IPS-18c (cell line): ENCODE results near the gene SRF.
"Not testable (repeated sequence)": the region's sequence is repeated elsewhere in the genome, so short reads cannot be mapped to it uniquely, and the experiment has no call there.

ENCODE experiments used
- H3K4me3 ChIP-seq: 2 replicates; pipeline ENCODE4 v1.7.0; 2013; ENCODE audit warnings: low read depth, mild to moderate bottlenecking, low read length, moderate library complexity; ENCODE audit not compliant: insufficient read depth
- H3K9me3 ChIP-seq: one replicate; pipeline ENCODE4 v1.6.1; 2013; ENCODE audit warnings: mild to moderate bottlenecking, low read length, moderate library complexity; ENCODE audit not compliant: control insufficient read depth, insufficient read depth

Gene SRF

GRCh38 chr6:43170931-43171706 lies at the start of gene SRF:
Gene SRF (plus strand): TSS chr6:43171269. CDS start chr6:43171657, 388 bp downstream.
- H3K4me3 ChIP-seq = peak within 1 kb of the TSS; percentile 89
- H3K9me3 ChIP-seq = no peaks in the 10 kb centered on the region

DNA sequence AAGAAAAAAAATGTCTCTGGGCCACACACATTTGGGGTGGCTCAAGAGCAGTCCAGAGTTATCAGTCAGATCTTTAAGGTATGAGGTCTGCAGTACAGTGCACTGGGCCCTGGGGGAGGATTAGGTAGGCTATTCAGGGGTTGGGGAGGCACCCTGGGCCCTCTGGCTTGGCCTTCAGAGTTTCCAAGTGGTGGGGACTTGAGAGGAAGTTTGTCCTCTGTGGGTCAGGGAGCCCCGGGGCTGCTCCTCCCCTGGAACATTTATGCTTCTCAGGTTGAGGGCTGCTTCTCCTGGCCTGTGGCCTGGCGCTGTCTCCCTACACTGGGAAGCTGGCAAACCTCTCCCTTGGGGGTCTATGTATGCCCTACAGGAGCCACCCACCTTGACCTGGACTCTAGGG lies 48.9 kb upstream of the SRF start:
- H3K9me3 ChIP-seq = no peaks in the 10 kb centered on the region
- H3K4me3 ChIP-seq = no peak overlapping the region

DNA sequence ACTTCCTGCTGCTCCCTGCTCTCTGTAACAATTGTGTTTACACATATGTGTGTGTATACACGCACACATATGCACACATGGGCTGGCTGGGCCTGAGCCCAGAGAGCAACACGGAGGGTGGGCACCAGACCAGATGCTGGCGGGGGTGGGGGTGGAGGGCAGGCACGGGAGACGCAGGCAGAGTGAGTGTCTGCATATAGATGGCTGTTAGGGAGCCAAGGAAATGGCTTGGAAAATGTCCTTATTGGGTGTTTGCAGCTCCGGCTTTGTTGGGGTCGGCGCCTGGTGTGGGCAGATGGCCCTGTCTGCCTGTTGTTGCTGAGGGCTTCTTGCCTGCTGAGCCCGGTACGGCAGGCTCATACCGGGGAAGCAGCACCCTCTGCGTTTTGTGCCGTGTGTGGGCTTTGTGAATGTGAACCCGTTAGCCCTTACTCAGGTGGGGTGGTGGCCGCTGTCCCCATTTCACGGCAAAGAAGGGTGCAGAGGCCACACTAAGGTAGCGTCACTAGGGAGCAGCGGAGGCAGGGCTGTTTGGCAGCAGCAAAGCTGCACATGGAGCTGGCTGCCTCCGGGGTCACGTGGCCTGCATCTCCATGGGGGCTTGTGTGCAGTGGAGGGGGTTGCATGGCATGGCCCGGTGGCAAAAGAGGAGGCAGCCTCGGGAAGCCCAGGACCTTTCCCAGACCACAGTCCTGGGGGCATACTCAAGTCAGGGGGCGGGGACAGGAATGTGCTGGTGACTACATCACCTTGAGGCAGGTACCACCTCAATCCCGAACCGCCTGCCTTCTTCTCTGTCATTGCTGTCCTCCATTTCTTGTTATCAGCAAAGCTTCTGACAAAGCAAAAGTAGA lies 47.4 kb upstream of the SRF start:
- Histone ChIP-seq H3K4me3 (no peak overlapping the region), H3K9me3 (no peaks in the 10 kb centered on the region)

DNA sequence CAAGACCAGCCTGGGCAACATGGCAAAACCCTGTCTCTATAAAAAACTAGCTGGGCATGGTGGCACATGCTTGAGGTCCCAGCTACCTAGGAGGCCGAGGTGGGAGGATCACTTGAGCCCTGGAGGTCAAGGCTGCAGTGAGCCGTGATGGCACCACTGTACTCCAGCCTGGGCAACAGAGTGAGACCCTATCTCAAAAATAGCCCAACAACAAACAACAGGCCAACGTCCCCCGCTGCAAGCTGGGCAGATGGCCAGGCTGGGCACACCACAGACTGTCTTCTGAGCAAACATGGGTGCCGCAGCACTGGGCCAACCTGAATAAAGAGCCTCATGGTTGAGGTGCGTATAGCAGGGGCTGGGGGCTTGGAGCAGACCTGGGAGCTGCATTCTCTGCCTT lies 46.6 kb upstream of the SRF start:
- Histone ChIP-seq H3K4me3 (no peak overlapping the region), H3K9me3 (no peaks in the 10 kb centered on the region)

DNA sequence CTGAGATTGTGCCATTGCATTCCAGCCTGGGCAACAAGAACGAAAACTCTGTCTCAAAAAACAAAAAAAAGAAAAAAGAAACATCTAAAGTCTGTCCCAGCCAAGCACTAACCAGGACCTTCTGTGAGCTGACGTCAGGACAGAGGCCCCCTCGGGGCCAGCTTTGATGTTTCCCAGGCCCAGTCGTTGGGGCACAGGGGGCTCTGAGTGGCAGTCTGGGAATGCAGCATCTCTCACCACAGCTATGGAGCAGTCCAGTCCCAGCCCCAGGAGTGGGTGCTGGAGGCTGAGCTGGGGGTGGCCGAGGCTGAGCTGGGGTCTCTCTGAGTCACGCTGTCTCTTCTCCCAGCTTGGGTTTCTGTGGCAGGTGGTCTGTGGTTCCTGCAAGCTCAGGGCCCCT lies 46.0 kb upstream of the SRF start:
- no peaks in the 10 kb centered on the region for H3K9me3 ChIP-seq

DNA sequence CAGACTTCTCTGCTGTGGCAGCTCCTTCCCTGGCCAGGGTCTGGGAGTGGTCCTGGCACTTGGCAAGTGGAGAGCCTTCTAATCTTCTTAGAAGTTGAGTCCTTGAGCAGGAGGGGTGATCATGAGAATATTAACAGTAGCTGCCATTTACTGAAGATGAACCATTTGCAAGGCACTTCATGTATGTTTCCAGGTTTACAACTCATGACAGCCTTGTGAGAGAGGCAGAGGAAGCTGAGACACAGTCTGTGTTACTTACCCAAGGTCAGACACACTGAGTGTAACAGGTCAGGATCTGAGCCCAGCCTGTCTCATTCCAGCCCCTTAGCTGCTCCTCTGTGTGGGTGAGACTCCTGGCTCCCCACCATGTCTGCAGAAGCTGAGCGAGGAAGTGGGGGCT lies 45.5 kb upstream of the SRF start:
- Histone ChIP-seq H3K9me3 (no peaks in the 10 kb centered on the region), H3K4me3 (no peak overlapping the region)

More for the DNA sequence above, 46.0 kb upstream of the SRF start:
- no peak overlapping the region for H3K4me3 ChIP-seq

DNA sequence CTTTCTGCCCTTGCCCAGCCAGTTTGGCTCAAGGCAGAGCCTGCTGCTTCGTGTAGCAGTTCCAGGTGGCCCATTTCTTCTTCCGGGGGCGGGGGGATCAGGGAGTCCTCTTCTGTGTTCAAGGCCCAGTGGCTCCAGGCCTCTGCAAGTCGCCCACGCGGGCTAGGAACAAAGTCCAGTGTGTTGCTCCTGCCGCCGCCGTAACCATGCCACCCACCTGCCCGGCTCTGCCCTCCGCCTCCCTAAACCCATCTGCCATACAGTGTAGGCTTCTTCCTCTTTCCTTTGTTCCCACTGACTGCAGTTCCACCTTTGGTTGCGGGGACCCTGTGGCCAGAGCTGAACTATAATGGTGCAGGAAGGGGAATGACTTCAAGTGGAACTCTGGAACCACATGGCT lies 43.9 kb upstream of the SRF start:
- no peaks in the 10 kb centered on the region for H3K9me3 ChIP-seq
- no peak overlapping the region for H3K4me3 ChIP-seq

- H3K4me3 ChIP-seq = no peak overlapping the region
- no peaks in the 10 kb centered on the region for H3K9me3 ChIP-seq
Observed at GRCh38 chr6:43127877-43128276, 43.2 kb upstream of the SRF start.

DNA sequence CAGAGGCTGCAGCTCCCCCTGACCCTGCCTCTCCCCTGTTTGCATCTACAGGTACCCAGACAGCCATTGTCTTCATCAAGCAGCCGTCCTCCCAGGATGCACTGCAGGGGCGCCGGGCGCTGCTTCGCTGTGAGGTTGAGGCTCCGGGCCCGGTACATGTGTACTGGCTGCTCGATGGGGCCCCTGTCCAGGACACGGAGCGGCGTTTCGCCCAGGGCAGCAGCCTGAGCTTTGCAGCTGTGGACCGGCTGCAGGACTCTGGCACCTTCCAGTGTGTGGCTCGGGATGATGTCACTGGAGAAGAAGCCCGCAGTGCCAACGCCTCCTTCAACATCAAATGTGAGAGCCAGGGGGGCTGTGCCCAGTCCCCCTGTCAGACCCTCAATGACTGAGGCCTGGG lies 42.1 kb upstream of the SRF start:
- no peak overlapping the region for H3K4me3 ChIP-seq

GRCh38 chr6:43129434-43130194 lies 41.5 kb upstream of the SRF start:
- H3K4me3 ChIP-seq = no peak overlapping the region

More for the DNA sequence above, 42.1 kb upstream of the SRF start:
- H3K9me3 ChIP-seq = no peaks in the 10 kb centered on the region

DNA sequence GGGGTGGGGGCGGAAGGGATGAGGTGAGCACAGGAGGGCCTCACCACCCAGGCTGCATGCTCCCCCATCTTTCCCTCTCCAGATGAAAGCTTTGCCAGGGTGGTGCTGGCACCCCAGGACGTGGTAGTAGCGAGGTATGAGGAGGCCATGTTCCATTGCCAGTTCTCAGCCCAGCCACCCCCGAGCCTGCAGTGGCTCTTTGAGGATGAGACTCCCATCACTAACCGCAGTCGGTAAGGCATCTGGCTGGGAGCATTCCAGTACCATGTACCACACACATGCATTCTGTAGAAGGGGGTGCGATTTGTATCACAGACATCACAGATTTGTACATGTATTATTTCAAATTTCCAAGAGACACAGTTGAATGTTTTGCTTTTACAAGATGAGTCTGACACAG lies 40.6 kb upstream of the SRF start:
- no peaks in the 10 kb centered on the region for H3K9me3 ChIP-seq

More at GRCh38 chr6:43129434-43130194, 41.5 kb upstream of the SRF start:
- H3K9me3 ChIP-seq = no peaks in the 10 kb centered on the region

GRCh38 chr6:43131379-43131778 lies 39.7 kb upstream of the SRF start:
- not testable (repeated sequence) for H3K4me3 ChIP-seq, H3K9me3 ChIP-seq

More for the DNA sequence above, 40.6 kb upstream of the SRF start:
- H3K4me3 ChIP-seq = no peak overlapping the region

DNA sequence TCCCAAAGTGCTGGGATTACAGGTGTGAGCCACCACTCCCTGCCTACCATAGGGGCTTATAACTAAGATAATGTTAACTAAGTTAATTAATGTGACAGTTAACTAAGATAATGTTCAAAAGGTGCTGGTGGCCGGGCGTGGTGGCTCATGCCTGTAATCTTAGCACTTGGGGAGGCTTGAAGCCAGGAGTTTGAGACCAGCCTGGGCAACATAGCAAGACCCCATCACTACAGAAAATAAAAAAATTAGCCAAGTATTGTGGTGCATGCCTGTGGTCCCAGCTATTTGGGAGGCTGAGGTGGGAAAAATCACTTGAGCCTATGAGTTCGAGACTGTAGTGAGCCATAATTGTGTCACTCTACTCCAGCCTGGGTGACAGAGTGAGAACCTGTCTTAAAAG lies 32.8 kb upstream of the SRF start:
- H3K4me3 ChIP-seq = no peak overlapping the region

DNA sequence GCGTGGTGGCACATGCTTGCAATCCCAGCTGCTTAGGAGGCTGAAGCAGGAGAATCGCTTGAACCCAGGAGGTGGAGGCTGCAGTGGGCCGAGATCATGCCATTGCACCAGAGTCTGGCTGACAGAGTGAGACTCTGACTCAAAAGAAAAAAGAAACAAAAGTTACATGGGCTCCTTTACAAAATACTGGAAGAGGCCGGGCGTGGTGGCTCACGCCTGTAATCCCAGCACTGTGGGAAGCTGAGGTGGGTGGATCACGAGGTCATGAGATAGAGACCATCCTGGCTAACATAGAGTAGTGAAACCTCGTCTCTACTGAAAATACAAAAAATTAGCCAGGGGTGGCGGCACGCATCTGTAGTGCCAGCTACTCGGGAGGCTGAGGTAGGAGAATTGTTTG lies 31.1 kb upstream of the SRF start:
- H3K9me3 ChIP-seq = not testable (repeated sequence)

More for the DNA sequence above, 32.8 kb upstream of the SRF start:
- H3K9me3 ChIP-seq = no peaks in the 10 kb centered on the region

DNA sequence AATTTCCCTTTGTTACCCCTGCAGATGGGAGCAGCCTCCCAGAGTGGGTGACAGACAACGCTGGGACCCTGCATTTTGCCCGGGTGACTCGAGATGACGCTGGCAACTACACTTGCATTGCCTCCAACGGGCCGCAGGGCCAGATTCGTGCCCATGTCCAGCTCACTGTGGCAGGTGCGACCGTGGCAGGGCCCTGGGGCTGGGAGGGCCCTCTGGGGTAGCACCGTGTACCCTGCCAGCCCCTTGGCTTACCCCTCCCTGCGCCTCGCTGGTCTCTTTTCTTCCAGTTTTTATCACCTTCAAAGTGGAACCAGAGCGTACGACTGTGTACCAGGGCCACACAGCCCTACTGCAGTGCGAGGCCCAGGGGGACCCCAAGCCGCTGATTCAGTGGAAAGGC lies 29.4 kb upstream of the SRF start:
- Histone ChIP-seq H3K9me3 (peaks cover 2% of the 10 kb centered on the region), H3K4me3 (no peak overlapping the region)

More for the DNA sequence above, 31.1 kb upstream of the SRF start:
- not testable (repeated sequence) for H3K4me3 ChIP-seq

DNA sequence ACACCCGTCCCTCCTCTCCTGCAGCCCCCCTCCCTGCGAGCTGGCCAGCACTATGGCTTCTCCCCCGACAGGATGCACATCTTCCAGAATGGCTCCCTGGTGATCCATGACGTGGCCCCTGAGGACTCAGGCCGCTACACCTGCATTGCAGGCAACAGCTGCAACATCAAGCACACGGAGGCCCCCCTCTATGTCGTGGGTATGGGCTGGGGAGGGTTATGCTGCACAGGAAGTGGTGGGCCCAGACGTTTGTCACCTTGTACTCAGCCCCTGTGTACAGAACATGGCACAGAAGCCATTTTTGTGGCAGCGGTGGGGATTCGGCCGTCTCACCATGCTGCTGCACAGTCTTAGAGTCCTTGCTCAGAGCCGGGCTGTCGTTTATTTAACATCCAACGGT lies 29.0 kb upstream of the SRF start:
- H3K9me3 ChIP-seq = peaks cover 2% of the 10 kb centered on the region
- no peak overlapping the region for H3K4me3 ChIP-seq

DNA sequence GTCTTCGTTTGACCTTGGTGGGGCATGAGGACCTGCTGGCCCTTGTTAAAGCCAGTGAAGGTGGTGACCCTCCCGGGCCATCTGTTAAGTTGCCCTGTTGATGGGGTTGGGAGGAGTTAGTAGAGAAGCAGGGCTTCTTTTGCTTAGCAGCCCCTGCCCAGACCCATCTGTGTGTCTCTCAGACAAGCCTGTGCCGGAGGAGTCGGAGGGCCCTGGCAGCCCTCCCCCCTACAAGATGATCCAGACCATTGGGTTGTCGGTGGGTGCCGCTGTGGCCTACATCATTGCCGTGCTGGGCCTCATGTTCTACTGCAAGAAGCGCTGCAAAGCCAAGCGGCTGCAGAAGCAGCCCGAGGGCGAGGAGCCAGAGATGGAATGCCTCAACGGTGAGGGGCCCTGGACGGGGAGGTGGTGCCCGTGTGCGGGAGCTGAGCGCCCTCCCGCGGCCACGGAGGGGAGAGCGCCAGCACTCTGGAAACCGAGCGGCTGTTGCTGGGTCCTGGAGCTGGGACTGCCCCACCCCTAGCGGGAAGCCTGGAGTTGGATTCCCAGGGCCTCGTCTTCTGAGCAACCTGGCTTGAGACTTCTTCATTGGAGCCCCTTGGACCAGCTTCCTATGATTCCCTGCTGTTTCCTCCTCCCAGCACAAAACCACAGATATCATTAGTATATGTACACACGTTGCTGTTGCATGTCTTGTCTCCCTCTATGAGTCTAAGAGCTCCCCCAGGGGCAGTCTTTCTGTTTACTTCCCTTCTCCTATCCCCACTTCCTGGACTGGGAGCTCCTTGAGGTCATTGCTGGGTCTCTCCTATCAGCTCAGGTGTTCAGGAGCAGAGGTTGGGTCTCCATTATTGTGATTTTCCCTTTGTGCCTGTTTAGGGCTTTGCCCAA lies 27.6 kb upstream of the SRF start:
- no peak overlapping the region for H3K4me3 ChIP-seq
- H3K9me3 ChIP-seq = peaks cover 2% of the 10 kb centered on the region
